ENCODE data around the gene RBPMS2. TPM values are rescaled to one million over a fixed set of nuclear protein-coding genes. Genes with fewer than 3 reads are reported as not detected.
A peak's percentile ranks its signal among the peaks of the same experiment; 100 is the strongest.

RBPMS2 gene
- total RNA-seq (7.6 and 7.8 TPM in 2 replicates), polyA plus RNA-seq (2.3 TPM in 2 replicates), polyA minus RNA-seq (0.78 and 0.79 TPM in 2 replicates), Bru-seq, nascent RNA (percentile 38 among the genes with signal in this experiment), BruChase-seq, experiment 1, labeled RNA remaining after a 6-hour chase (percentile 46 among the genes with signal in this experiment), BruChase-seq, experiment 2, labeled RNA remaining after a 2-hour chase (percentile 45 among the genes with signal in this experiment)
- 2.9 and 3.0 TPM in 2 replicates for polyA plus RNA-seq (2011; cell fraction: cytosol; rRNA removed)
- polyA plus RNA-seq (2011; cell fraction: nucleus; rRNA removed) = 2.4 and 3.4 TPM in 2 replicates
- 3.6 and 8.3 TPM in 2 replicates for polyA plus RNA-seq (2012)
- polyA minus RNA-seq (2011; cell fraction: cytosol; rRNA and poly(A)+ RNA removed) = 0.82 TPM
- 1.4 and 1.5 TPM in 2 replicates for polyA minus RNA-seq (2011; cell fraction: nucleus; rRNA and poly(A)+ RNA removed)
- long read RNA-seq, transcript RBPMS2-201 (8 exons, 2,008 nt) = major isoform, 5 of 8 reads
- long read RNA-seq, partial matches to known transcripts = 2 of 8 reads
- long read RNA-seq, other reads (novel, unspliced or antisense) = 1 of 8 reads

DNA sequence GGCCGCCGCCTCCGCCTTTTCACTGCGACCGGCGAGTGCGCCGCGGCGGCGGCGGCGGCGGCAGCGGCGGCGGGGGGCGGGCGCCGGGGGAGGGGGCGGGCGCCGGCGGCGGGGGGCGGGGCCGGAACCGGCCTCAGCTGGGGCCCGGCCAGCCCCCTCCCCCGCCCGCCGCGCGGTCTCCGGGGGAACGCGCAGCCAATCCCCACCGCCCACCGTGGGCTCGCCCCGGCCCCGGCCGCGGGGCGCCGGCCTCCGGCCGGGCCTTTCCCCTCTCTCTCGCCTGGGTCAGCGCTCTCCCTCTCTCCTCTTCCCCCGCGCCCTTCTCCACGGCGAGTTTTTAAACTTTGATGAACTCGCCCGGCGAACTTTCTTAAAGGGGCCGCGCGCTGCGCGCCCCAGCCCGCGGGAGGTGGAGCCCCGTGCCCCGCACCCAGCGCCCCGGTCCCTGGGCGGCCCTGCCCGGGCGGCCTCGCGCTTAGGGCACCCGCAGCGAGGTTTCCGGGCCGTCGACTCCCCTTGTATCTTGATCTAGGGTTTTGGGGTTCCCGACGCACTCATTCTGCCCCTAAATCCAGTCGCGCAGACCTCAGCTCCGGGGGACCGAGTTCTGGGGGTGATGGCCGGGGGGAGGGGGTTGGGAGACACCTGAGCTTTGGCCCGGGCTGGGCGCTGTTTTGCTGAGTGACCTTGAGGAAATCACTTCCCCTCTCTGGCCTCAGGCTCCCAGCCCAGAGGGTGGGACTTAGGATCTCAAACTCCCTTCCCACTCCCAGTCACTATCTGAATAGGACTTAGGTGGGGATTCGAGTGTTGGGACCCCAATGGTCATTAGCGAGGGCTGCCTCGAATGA lies at the start of gene RBPMS2:
RBPMS2 (minus strand) TSS at position 39 of the 851 bp plus-strand sequence. CDS start 270 bp downstream, outside the sequence.
- Histone ChIP-seq H3K4me2 (ENCODE audit: insufficient read depth, low read length) (peak within 1 kb of the TSS; percentile 67), H3K27me3 (ENCODE audit: control insufficient read depth in 2 of 2, insufficient read depth in 2 of 2, low read length in 2 of 2) (peaks cover 0 to 4% of the 10 kb centered on the region in 2 experiments), H4K20me1 (replicated peaks; ENCODE audit: control insufficient read depth, extremely low read depth, insufficient read depth, low read length) (no peaks in the 10 kb centered on the region), H3K9me1 (replicated peaks; ENCODE audit: control insufficient read depth, extremely low read depth, insufficient read depth, low read length) (no peaks in the 10 kb centered on the region), H3K27ac (ENCODE audit: insufficient read depth, low read depth, low read length) (no peak within 1 kb of the TSS), H2AFZ (ENCODE audit: low read depth, low read length) (peak within 1 kb of the TSS; percentile 79), H3K79me2 (ENCODE audit: control insufficient read depth, insufficient read depth, low read length) (no peaks in the 10 kb centered on the region), H3K9ac (replicated peaks; ENCODE audit: extremely low read depth, insufficient read depth, low read length) (peak within 1 kb of the TSS; percentile 37), H3K4me3 (replicated peaks in 1 of 3; ENCODE audit: insufficient read depth in 1 of 3, low read depth in 1 of 3, low read length in 3 of 3) (peak within 1 kb of the TSS; percentile 54 to 81 (median 59)), H3K9me3 (replicated peaks; ENCODE audit: control insufficient read depth, insufficient read depth, low read length) (no peaks in the 10 kb centered on the region), H3K4me1 (ENCODE audit: control insufficient read depth, extremely low read depth, insufficient read depth, low read length) (peaks cover 6% of the 10 kb centered on the region), H3K36me3 (ENCODE audit: control insufficient read depth in 2 of 2, extremely low read depth in 1 of 2, insufficient read depth in 2 of 2, low read length in 2 of 2) (no peaks in the 10 kb centered on the region)
- ChIA-PET CTCF (interaction anchor here (0.6 kb wide), 1 partner anchor 48 kb away, joined by 3 read pairs; no protein-coding TSS in a partner anchor), POLR2A (no interaction called here)
- BruUV-seq (replicated peaks) = no TSS peak
- dilution Hi-C loops (cut with MboI; ENCODE audit: extremely low pct_ligation_motif_present, low sequenced_read_pairs) = no loop called here
- FAIRE-seq (no peak), DNase-seq (ENCODE audit: low read depth, low spot score) (no peak)
- intact Hi-C loops (cut with micrococcal nuclease) = no loop called here
- TF ChIP-seq FOS (IDR thresholded peaks at IDR 0.05; ENCODE audit: borderline replicate concordance, insufficient read depth, low read length) (no peak), MYC (IDR thresholded peaks at IDR 0.05; ENCODE audit: low read depth, low read length) (no peak), JUN (IDR thresholded peaks at IDR 0.05; ENCODE audit: borderline replicate concordance, insufficient read depth, insufficient read length, low read depth) (no peak), POLR2A (IDR thresholded peaks at IDR 0.05; ENCODE audit: low read depth, low read length) (no peak), GATA2 (IDR thresholded peaks at IDR 0.05; ENCODE audit: insufficient read depth, insufficient read length, low read depth, low read length) (no peak), POLR2AphosphoS5 (IDR thresholded peaks at IDR 0.05; ENCODE audit: insufficient read depth, low read depth, low read length) (no peak), EZH2 (IDR thresholded peaks at IDR 0.05; ENCODE audit: borderline replicate concordance, low read depth, low read length, severe bottlenecking) (no peak)
- TF ChIP-seq, protein P1, sequence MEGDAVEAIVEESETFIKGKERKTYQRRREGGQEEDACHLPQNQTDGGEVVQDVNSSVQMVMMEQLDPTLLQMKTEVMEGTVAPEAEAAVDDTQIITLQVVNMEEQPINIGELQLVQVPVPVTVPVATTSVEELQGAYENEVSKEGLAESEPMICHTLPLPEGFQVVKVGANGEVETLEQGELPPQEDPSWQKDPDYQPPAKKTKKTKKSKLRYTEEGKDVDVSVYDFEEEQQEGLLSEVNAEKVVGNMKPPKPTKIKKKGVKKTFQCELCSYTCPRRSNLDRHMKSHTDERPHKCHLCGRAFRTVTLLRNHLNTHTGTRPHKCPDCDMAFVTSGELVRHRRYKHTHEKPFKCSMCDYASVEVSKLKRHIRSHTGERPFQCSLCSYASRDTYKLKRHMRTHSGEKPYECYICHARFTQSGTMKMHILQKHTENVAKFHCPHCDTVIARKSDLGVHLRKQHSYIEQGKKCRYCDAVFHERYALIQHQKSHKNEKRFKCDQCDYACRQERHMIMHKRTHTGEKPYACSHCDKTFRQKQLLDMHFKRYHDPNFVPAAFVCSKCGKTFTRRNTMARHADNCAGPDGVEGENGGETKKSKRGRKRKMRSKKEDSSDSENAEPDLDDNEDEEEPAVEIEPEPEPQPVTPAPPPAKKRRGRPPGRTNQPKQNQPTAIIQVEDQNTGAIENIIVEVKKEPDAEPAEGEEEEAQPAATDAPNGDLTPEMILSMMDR (IDR thresholded peaks at IDR 0.05; ENCODE audit: extremely low read depth in 1 of 2, insufficient read depth in 1 of 2, low read depth in 1 of 2, low read length in 2 of 2) = no peak
- TF ChIP-seq, protein P2, sequence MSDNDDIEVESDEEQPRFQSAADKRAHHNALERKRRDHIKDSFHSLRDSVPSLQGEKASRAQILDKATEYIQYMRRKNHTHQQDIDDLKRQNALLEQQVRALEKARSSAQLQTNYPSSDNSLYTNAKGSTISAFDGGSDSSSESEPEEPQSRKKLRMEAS (IDR thresholded peaks at IDR 0.05; ENCODE audit: insufficient read depth, insufficient read length) = no peak

Data from endothelial cell of umbilical vein (primary cell).